Small intestine (tissue), 7 donors: Measurements from ENCODE around the gene EPHA3. TPM values are rescaled to one million over a fixed set of nuclear protein-coding genes. Genes with fewer than 3 reads are reported as not detected.

Experiments
- DNase-seq, 2 donors: peaks; one replicate each; pipeline versions ENCODE4 v3.0.0 to v3.0.0-alpha.2; 2013
- FAIRE-seq: peaks from 2 replicates; lab custom pipeline; 2012; peaks lifted over from hg19 to GRCh38; lab: Jason Lieb, UNC
- H3K27ac ChIP-seq, 3 donors: one replicate each; pipeline ENCODE4 v1.5.1; 2013; ENCODE audit warnings: low read length in 2 of 3, mild to moderate bottlenecking in 2 of 3, control low read depth in 1 of 3, inconsistent platforms in 1 of 3, low read depth in 1 of 3, moderate library complexity in 1 of 3
- H3K27me3 ChIP-seq, 3 donors: one replicate each; pipeline ENCODE4 v1.6.1; 2013; ENCODE audit warnings: low read length in 3 of 3, inconsistent platforms in 1 of 3; ENCODE audit not compliant: control insufficient read depth in 3 of 3, insufficient read depth in 3 of 3
- H3K36me3 ChIP-seq, 3 donors: one replicate each; pipeline ENCODE4 v1.6.1; 2013; ENCODE audit warnings: low read length in 3 of 3, inconsistent platforms in 1 of 3, low read depth in 1 of 3, mild to moderate bottlenecking in 1 of 3, moderate library complexity in 1 of 3; ENCODE audit not compliant: control insufficient read depth in 3 of 3, insufficient read depth in 2 of 3
- H3K4me1 ChIP-seq, 3 donors: one replicate each; pipeline ENCODE4 v1.6.1; 2013; ENCODE audit warnings: low read length in 2 of 3, inconsistent platforms in 1 of 3, low read depth in 1 of 3, mild to moderate bottlenecking in 1 of 3, moderate library complexity in 1 of 3; ENCODE audit not compliant: control insufficient read depth in 3 of 3, insufficient read depth in 2 of 3
- H3K4me3 ChIP-seq, 3 donors: one replicate each; pipeline ENCODE4 v1.5.1; 2013; ENCODE audit warnings: low read length in 3 of 3, control low read depth in 1 of 3, inconsistent platforms in 1 of 3, low read depth in 1 of 3, mild to moderate bottlenecking in 1 of 3, moderate library complexity in 1 of 3
- H3K9me3 ChIP-seq, 2 donors: one replicate each; pipeline ENCODE4 v1.6.1; 2013; ENCODE audit warnings: low read depth in 1 of 2, low read length in 1 of 2; ENCODE audit not compliant: control insufficient read depth in 2 of 2, insufficient read depth in 1 of 2
- WGBS, 3 donors: extraction: QIAGEN DNeasy Blood & Tissue Kit; methylation state at CpG; one replicate each; pipeline ENCODE4 v1.1.7; 2013; 5-methylcytosine and 5-hydroxymethylcytosine counted together
- polyA plus RNA-seq, 4 donors: library from polyadenylated mRNA; stranded (reverse) in 3 of 4; unstranded in 1 of 4; fragments of 200-250 nt in 3 of 4; fragments of 120-200 nt in 1 of 4; gene quantifications; one replicate each; pipeline versions ENCODE4 v1.2.1 to v1.2.3, GENCODE V29; 2013
- donor health status: healthy with polysubstance abuse.
- donor health status: control.
- donor health status: control.
- donor health status: Bipolar disorder and iron deficiency.
- donor health status: healthy.

Gene EPHA3
- polyA plus RNA-seq, 4 donors: under 0.01 to 3.0 (median 0.88) TPM; not detected in 1

- H3K27ac ChIP-seq: no peak overlapping the region
- H3K4me1 ChIP-seq: no peaks in the 10 kb centered on the region
- DNase-seq (no peak), FAIRE-seq (no peak)
- H3K27me3 ChIP-seq: no peaks in the 10 kb centered on the region
- no peaks in the 10 kb centered on the region for H3K9me3 ChIP-seq
- no peaks in the 10 kb centered on the region for H3K36me3 ChIP-seq
- 57 to 61% (median 61%) methylated on average over 3 of the region's 3 CpGs for WGBS, 3 donors
- no peak overlapping the region for H3K4me3 ChIP-seq
Observed at GRCh38 chr3:89506462-89507103, 399.2 kb downstream of the EPHA3 start.

GRCh38 chr3:89521328-89521727 lies 413.9 kb downstream of the EPHA3 start:
- no peaks in the 10 kb centered on the region for H3K9me3 ChIP-seq
- DNase-seq (no peak), FAIRE-seq (no peak)
- H3K36me3 ChIP-seq: no peaks in the 10 kb centered on the region
- no peak overlapping the region for H3K4me3 ChIP-seq
- H3K27ac ChIP-seq: no peak overlapping the region
- no peaks in the 10 kb centered on the region for H3K4me1 ChIP-seq
- WGBS, 3 donors: 47 to 66% (median 57%) methylated on average over 1 of the region's 1 CpG
- H3K27me3 ChIP-seq: no peaks in the 10 kb centered on the region

GRCh38 chr3:89522155-89522554 lies 414.7 kb downstream of the EPHA3 start:
- FAIRE-seq (peak; percentile 53), DNase-seq (no peak)
- H3K27me3 ChIP-seq: no peaks in the 10 kb centered on the region
- no peaks in the 10 kb centered on the region for H3K9me3 ChIP-seq
- H3K27ac ChIP-seq: no peak overlapping the region
- no peak overlapping the region for H3K4me3 ChIP-seq
- 86 to 97% (median 88%) methylated on average over 2 of the region's 2 CpGs for WGBS, 3 donors
- no peaks in the 10 kb centered on the region for H3K36me3 ChIP-seq
- no peaks in the 10 kb centered on the region for H3K4me1 ChIP-seq

GRCh38 chr3:89525609-89526008 lies 418.2 kb downstream of the EPHA3 start:
- no peaks in the 10 kb centered on the region for H3K36me3 ChIP-seq
- no peak overlapping the region for H3K27ac ChIP-seq
- no peaks in the 10 kb centered on the region for H3K9me3 ChIP-seq
- WGBS, 3 donors: 81 to 93% (median 85%) methylated on average over 2 of the region's 2 CpGs
- no peaks in the 10 kb centered on the region for H3K27me3 ChIP-seq
- no peak overlapping the region for H3K4me3 ChIP-seq
- H3K4me1 ChIP-seq: no peaks in the 10 kb centered on the region
- FAIRE-seq (no peak), DNase-seq (no peak)

- no peak for DNase-seq
- no peaks in the 10 kb centered on the region for H3K9me3 ChIP-seq
- 60 to 83% (median 77%) methylated on average over 1 of the region's 1 CpG for WGBS, 3 donors
- H3K36me3 ChIP-seq: no peaks in the 10 kb centered on the region
- H3K27ac ChIP-seq: no peak overlapping the region
- no peak for FAIRE-seq
- H3K4me3 ChIP-seq: no peak overlapping the region
- H3K4me1 ChIP-seq: no peaks in the 10 kb centered on the region
- H3K27me3 ChIP-seq: no peaks in the 10 kb centered on the region
Observed at GRCh38 chr3:89527736-89528305, 420.4 kb downstream of the EPHA3 start.
